ENCODE results near the gene EIF3A. TPM values are rescaled to one million over a fixed set of nuclear protein-coding genes. Genes with fewer than 3 reads are reported as not detected.

EIF3A gene, protein sequence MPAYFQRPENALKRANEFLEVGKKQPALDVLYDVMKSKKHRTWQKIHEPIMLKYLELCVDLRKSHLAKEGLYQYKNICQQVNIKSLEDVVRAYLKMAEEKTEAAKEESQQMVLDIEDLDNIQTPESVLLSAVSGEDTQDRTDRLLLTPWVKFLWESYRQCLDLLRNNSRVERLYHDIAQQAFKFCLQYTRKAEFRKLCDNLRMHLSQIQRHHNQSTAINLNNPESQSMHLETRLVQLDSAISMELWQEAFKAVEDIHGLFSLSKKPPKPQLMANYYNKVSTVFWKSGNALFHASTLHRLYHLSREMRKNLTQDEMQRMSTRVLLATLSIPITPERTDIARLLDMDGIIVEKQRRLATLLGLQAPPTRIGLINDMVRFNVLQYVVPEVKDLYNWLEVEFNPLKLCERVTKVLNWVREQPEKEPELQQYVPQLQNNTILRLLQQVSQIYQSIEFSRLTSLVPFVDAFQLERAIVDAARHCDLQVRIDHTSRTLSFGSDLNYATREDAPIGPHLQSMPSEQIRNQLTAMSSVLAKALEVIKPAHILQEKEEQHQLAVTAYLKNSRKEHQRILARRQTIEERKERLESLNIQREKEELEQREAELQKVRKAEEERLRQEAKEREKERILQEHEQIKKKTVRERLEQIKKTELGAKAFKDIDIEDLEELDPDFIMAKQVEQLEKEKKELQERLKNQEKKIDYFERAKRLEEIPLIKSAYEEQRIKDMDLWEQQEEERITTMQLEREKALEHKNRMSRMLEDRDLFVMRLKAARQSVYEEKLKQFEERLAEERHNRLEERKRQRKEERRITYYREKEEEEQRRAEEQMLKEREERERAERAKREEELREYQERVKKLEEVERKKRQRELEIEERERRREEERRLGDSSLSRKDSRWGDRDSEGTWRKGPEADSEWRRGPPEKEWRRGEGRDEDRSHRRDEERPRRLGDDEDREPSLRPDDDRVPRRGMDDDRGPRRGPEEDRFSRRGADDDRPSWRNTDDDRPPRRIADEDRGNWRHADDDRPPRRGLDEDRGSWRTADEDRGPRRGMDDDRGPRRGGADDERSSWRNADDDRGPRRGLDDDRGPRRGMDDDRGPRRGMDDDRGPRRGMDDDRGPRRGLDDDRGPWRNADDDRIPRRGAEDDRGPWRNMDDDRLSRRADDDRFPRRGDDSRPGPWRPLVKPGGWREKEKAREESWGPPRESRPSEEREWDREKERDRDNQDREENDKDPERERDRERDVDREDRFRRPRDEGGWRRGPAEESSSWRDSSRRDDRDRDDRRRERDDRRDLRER (N-terminal part only)
- total RNA-seq (ENCODE audit: low replicate concordance) = 132 and 141 TPM in 2 replicates
- long read RNA-seq, full-length matches to known transcripts = 1 of 847 reads
- long read RNA-seq, partial matches to known transcripts = 816 of 847 reads
- long read RNA-seq, other reads (novel, unspliced or antisense) = 30 of 847 reads

DNA sequence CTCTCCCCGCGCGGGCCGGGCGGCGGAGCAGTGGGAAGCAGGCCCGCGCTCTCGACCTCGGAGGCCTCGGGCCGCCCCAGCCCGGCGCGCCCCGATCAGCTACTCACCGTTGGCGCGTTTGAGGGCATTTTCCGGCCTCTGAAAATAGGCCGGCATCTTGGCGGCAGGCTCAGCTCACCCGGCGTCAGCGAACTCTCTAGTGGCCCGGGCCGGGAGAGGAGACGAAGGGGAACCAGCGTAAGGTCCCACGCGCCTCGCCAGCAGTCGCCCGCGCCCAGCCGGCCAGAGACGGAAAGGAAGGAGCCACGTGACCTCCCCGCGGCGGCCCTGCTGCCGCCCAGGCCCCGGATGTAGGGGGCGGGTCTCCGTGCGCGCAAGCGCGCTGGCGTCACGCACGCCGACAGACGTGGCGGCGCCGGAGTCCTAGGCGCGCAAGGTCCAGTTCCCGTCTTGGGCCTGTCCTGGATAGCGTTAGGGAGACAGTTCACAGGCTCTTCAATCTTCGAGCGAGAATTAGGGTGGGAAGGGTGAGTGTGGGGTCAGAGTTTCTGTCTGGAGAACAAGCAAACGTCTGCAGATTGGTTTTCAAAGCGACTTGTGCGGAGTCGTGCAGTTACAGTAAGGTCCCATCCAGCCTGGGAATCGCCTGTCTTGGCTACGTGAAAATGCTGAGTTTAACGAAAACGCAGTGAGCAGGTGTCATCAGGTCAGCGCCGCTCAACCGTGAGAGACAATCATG is at the start of gene EIF3A:
Gene EIF3A, minus strand, starts transcription at position 297 of the 739 bp plus-strand sequence. Its CDS starts 141 bp downstream, at position 156.
- DNase-seq (ENCODE audit: extremely low spot score, unreplicated experiment) = peak; percentile 96
- Mint-ChIP-seq H3K27ac (peak within 1 kb of the TSS; percentile 100), H3K4me1 (ENCODE audit: unreplicated experiment) (peaks cover 25% of the 10 kb centered on the region), H3K36me3 (peaks cover 13% of the 10 kb centered on the region), H3K9me3 (no peaks in the 10 kb centered on the region), H3K4me3 (peak within 1 kb of the TSS; percentile 96), H3K27me3 (peaks cover 5% of the 10 kb centered on the region)
- TF ChIP-seq, protein P1, sequence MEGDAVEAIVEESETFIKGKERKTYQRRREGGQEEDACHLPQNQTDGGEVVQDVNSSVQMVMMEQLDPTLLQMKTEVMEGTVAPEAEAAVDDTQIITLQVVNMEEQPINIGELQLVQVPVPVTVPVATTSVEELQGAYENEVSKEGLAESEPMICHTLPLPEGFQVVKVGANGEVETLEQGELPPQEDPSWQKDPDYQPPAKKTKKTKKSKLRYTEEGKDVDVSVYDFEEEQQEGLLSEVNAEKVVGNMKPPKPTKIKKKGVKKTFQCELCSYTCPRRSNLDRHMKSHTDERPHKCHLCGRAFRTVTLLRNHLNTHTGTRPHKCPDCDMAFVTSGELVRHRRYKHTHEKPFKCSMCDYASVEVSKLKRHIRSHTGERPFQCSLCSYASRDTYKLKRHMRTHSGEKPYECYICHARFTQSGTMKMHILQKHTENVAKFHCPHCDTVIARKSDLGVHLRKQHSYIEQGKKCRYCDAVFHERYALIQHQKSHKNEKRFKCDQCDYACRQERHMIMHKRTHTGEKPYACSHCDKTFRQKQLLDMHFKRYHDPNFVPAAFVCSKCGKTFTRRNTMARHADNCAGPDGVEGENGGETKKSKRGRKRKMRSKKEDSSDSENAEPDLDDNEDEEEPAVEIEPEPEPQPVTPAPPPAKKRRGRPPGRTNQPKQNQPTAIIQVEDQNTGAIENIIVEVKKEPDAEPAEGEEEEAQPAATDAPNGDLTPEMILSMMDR (conservative IDR thresholded peaks at IDR 0.05) = no peak

DNA sequence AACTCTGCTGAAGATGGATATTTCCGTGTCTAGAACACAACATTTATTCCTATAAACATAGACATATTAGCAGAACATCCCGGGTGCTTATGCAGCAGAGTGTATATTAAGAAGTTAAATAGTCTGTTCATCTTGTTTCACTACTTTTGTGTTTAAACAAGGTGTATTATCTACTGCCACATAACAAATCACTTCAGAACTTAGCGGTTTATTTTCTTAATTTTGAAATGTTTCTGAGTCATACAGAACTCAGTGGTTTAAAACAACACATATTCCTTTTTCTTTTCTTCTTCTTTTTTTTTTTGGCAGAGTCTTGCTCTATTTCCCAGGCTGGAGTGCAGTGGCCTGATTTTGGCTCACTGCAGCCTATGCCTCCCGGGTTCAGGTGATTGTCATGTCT is 49.1 kb upstream of the EIF3A start:
- DNase-seq (ENCODE audit: extremely low spot score, unreplicated experiment) = no peak
- H3K4me1 Mint-ChIP-seq (ENCODE audit: unreplicated experiment) = peaks cover 4% of the 10 kb centered on the region
- no peak overlapping the region for H3K4me3 Mint-ChIP-seq
- TF ChIP-seq, protein P1 (conservative IDR thresholded peaks at IDR 0.05) = no peak
- H3K27me3 Mint-ChIP-seq = no peaks in the 10 kb centered on the region
- peaks cover 34% of the 10 kb centered on the region for H3K36me3 Mint-ChIP-seq
- no peak overlapping the region for H3K27ac Mint-ChIP-seq
- no peaks in the 10 kb centered on the region for H3K9me3 Mint-ChIP-seq

DNA sequence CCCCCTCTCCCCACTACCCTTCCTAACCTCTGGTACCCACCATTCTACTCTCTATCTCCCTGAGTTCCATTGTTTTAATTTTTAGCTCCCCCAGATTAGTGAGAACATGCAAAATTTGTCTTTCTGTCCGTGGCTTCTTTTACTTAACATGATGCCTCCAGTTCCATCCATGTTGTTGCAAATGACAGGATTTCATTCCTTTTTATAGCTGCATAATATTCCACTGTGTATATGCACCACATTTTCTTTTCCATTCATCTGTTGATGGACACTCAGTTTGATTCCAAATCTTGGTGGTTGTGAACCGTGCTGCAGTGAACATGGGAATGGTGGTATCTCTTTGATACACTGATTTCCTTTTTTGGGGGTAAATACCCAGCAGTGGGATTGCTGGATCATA is 45.3 kb upstream of the EIF3A start:
- Mint-ChIP-seq H3K27ac (no peak overlapping the region), H3K9me3 (no peaks in the 10 kb centered on the region), H3K36me3 (peaks cover 18% of the 10 kb centered on the region), H3K4me1 (ENCODE audit: unreplicated experiment) (no peaks in the 10 kb centered on the region), H3K27me3 (no peaks in the 10 kb centered on the region), H3K4me3 (no peak overlapping the region)
- no peak for DNase-seq (ENCODE audit: extremely low spot score, unreplicated experiment)
- TF ChIP-seq, protein P1 (conservative IDR thresholded peaks at IDR 0.05) = no peak

DNA sequence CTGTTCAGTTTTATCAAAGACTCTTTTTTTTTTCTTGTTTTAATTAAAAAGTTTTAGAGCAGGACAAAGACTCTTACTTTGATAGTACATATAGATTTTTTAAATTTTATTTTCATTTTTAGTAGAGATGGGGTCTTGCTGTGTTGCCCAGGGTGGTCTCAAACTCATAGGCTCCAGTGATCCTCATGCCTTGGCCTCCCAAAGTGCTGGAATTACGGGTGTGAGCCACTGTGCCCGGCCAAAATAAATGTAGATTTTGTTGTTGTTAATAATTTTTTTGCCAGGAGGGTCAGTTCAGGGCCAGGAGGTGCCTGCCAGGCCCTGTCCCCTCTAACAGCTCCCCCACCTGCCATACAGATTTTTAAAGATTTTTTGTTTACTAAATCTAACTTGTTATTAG is 40.3 kb upstream of the EIF3A start:
- no peaks in the 10 kb centered on the region for H3K4me1 Mint-ChIP-seq (ENCODE audit: unreplicated experiment)

More for the DNA sequence above, 40.3 kb upstream of the EIF3A start:
- no peak for DNase-seq (ENCODE audit: extremely low spot score, unreplicated experiment)
- TF ChIP-seq, protein P1 (conservative IDR thresholded peaks at IDR 0.05) = no peak
- Mint-ChIP-seq H3K4me3 (no peak overlapping the region), H3K27me3 (no peaks in the 10 kb centered on the region), H3K36me3 (peaks cover 14% of the 10 kb centered on the region), H3K27ac (no peak overlapping the region), H3K9me3 (no peaks in the 10 kb centered on the region)

Measured in type B pancreatic cell (in vitro differentiated cells).